ENCODE data around the gene CASP6.

CASP6 gene

DNA sequence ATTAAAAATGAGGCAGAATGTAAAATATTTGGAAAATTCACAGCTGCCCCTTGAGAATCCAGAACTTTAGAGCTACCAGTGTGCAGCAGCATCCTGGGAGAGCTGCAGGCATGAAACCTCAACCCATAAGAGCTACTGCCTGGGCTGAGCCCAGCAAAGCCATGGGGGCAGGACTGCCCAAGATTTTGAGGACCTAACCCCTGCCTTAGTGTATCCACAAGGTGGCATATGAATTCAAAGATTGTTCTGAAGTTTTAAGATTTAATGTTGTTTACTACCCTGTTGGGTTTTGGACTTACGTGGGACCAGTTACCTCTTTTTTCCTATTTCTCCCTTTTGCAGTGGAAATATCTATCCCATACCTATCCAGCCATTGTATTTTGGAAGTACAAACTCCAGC is 26.4 kb downstream of the CASP6 start:
- no peak overlapping the region for H3K4me3 ChIP-seq (ENCODE audit: low read depth, low read length)
- TF ChIP-seq, protein P1, sequence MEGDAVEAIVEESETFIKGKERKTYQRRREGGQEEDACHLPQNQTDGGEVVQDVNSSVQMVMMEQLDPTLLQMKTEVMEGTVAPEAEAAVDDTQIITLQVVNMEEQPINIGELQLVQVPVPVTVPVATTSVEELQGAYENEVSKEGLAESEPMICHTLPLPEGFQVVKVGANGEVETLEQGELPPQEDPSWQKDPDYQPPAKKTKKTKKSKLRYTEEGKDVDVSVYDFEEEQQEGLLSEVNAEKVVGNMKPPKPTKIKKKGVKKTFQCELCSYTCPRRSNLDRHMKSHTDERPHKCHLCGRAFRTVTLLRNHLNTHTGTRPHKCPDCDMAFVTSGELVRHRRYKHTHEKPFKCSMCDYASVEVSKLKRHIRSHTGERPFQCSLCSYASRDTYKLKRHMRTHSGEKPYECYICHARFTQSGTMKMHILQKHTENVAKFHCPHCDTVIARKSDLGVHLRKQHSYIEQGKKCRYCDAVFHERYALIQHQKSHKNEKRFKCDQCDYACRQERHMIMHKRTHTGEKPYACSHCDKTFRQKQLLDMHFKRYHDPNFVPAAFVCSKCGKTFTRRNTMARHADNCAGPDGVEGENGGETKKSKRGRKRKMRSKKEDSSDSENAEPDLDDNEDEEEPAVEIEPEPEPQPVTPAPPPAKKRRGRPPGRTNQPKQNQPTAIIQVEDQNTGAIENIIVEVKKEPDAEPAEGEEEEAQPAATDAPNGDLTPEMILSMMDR (IDR thresholded peaks at IDR 0.05; ENCODE audit: low read depth, low read length) = no peak

DNA sequence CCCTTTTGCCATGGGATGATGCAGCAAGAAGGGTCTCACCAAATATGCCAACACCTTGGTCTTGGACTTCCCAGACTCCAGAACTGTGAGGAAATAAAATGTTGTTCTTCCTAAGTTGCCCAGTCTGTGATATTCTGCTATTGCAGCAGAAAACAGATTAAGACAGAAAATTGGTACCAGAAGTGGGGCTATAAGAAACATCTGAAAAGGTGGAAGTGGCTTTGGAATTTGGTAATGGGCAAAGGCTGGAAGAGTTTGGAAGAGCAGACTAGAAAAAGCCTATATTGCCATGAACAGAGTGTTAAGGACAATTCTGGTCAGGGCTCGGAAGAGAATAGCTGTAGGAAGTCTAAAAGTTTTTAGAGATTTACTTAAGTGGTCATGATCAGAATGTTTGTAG is 27.4 kb downstream of the CASP6 start:
- TF ChIP-seq, protein P1 (IDR thresholded peaks at IDR 0.05; ENCODE audit: low read depth, low read length) = no peak
- no peak overlapping the region for H3K4me3 ChIP-seq (ENCODE audit: low read depth, low read length)

DNA sequence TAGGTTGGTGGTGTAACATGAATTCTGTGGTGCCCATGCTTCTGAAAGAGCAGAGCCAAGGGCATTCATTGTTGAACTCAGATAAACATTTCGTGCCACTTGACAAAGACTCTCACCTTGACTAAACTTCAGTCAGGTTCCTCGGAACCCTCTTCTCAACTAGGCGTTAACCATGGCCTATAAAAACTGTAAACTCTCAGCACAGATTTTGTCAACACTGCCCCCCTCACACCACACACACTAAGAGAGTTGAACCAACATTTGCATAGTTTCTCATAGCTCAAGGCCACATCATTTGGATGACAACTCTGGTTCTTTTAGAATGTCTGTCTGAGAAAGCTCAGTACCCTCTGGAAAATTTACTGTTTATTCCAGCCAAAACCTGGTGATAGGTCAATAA is 28.1 kb downstream of the CASP6 start:
- no peak overlapping the region for H3K4me3 ChIP-seq (ENCODE audit: low read depth, low read length)
- TF ChIP-seq, protein P1 (IDR thresholded peaks at IDR 0.05; ENCODE audit: low read depth, low read length) = no peak

DNA sequence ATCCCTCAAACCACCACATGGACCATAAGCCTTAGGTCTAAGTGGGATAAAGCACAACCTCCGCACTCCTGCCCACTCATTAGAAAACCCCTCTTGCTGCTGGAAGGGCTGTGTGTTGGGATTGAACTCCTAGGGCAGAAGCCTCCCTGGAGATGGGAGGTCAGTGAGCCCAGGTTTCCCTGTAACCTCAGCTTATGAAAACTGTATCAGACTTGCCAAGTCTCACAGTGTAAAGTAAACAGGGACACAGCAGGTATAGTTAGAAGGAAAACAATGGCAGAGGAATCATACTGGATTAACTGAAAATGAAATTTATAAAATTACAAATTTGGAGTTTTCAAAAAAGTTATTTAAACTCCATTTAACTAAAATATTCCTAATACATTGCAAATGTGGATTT is 29.9 kb downstream of the CASP6 start:
- no peak overlapping the region for H3K4me3 ChIP-seq (ENCODE audit: low read depth, low read length)
- TF ChIP-seq, protein P1 (IDR thresholded peaks at IDR 0.05; ENCODE audit: low read depth, low read length) = no peak

DNA sequence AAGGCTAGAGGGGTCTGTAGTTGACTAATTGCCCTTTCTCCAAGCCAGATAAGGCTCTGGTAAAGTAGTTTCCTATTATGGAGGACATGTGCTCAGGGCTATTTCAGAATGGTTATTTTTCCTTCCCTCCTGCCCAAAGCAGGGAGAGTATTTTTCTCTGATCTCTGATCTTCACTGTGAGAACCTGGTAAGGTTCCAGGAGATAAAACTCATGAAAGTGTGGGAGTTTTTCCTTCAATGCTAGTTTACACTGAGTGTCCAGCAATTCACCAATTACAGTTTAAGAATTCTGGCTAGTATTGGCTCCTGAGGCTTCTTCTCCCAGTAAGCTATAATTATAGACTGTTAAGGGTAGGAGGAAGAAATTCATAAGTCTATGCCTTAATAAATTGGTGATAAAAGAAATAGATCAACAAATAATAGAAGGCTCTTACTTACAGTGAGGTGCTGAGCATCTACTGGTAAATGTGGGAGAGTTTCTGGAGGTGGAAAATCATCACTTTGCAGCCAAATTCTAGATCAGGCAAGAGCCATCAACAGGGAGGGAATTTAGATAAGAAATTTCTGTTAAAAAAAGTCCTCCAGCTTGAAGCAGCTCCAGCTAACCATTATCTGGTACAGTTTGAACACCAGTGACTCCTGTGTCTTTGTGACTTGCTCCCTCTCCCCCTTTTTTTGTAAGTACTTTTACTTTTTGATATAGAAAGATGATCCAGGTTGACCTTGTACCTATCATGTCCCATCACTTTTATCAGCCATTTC is 30.9 kb downstream of the CASP6 start:
- TF ChIP-seq, protein P1 (IDR thresholded peaks at IDR 0.05; ENCODE audit: low read depth, low read length) = no peak
- no peak overlapping the region for H3K4me3 ChIP-seq (ENCODE audit: low read depth, low read length)

DNA sequence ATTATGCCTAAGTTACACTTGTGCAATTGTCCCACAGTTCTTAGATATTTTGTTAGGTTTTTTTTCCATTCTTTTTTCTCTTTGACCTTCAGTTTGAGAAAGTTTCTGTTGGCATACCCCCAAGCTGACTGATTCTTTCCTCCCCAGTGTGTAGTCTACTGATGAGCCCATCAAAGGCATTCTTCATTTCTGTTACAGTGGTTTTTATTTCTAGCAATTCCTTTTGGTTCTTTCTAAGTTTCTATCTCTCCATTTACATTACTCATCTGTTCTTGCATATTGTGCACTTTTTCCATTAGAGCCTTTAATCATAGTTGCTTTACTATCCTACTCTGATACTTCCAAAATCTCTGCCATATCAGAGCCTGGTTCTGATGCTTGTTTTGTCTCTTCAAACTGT is 31.9 kb downstream of the CASP6 start:
- H3K4me3 ChIP-seq (ENCODE audit: low read depth, low read length) = no peak overlapping the region
- TF ChIP-seq, protein P1 (IDR thresholded peaks at IDR 0.05; ENCODE audit: low read depth, low read length) = no peak

DNA sequence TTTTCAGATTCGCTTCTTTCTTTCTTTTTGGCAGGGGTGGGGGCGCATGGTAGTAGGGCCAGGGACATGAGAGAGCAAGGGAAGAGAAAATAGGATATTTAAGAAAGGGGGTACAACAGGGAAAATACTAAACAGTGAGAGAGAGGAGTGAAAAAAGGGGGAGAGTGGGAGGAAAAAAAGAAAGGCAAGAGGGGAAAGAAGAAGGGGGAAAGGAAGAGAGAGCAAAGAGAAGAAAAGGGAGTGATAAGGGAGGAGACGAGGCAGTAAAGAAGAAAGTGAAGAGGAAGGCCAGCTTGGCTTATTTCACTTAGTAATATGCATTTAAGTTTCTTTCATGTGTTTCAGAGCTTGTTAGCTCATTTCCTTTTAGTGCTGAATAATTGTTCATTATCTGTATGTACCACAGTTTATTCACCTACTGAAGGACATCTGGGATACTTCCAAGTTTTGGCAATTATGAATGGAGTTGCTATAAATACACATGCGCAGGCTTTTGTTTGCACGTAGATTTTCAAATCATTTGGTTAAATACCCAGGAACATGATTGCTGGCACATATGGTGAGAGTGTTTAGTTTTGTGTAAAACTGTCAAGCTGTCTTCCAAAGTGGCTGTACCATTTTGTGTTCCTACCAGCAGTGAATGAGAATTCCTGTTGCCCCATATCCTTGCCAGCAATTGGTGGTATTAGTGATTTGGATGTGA is 37.3 kb downstream of the CASP6 start:
- TF ChIP-seq, protein P1 (IDR thresholded peaks at IDR 0.05; ENCODE audit: low read depth, low read length) = no peak
- no peak overlapping the region for H3K4me3 ChIP-seq (ENCODE audit: low read depth, low read length)
